Urinary bladder (tissue), 4 donors: ENCODE results near the gene MAP7D2. TPM values are rescaled to one million over a fixed set of nuclear protein-coding genes. Genes with fewer than 3 reads are reported as not detected.
A peak's percentile ranks its signal among the peaks of the same experiment; 100 is the strongest.

ENCODE experiments used
- DNase-seq: peaks from one replicate; pipeline ENCODE4 v3.0.0-alpha.2; 2015; ENCODE audit errors: extremely low spot score
- H3K27ac ChIP-seq: one replicate; pipeline ENCODE4 v1.5.1; 2013; ENCODE audit warnings: low read depth, mild to moderate bottlenecking, moderate library complexity
- H3K36me3 ChIP-seq: one replicate; pipeline ENCODE4 v1.6.1; 2013; ENCODE audit warnings: mild to moderate bottlenecking, moderate library complexity; ENCODE audit not compliant: insufficient read depth
- H3K4me1 ChIP-seq: one replicate; pipeline ENCODE4 v1.6.1; 2013; ENCODE audit warnings: mild to moderate bottlenecking, moderate library complexity; ENCODE audit not compliant: insufficient read depth
- H3K4me3 ChIP-seq: one replicate; pipeline ENCODE4 v1.5.1; 2013; ENCODE audit warnings: low read depth, low read length
- WGBS: extraction: QIAGEN DNeasy Blood & Tissue Kit; methylation state at CpG from one replicate; pipeline ENCODE4 v1.1.7; 2013; 5-methylcytosine and 5-hydroxymethylcytosine counted together
- polyA plus RNA-seq: library from polyadenylated mRNA; stranded (reverse); fragments of 200-250 nt; gene quantifications from one replicate; pipeline ENCODE4 v1.2.3, GENCODE V29; 2013
- total RNA-seq: library from RNA; depleted of rRNA; stranded (reverse); fragments of >200 nt; gene quantifications from one replicate; pipeline ENCODE4 v1.2.3, GENCODE V29; 2014
- donor health status: healthy with polysubstance abuse.
- donor health status: healthy.

Gene MAP7D2
- total and polyA plus RNA-seq, 2 donors, result 0.21 to 0.46 TPM

- no peak for DNase-seq
- Histone ChIP-seq H3K36me3 (no peaks in the 10 kb centered on the region), H3K4me1 (no peaks in the 10 kb centered on the region), H3K27ac (no peak overlapping the region), H3K4me3 (no peak overlapping the region)
- WGBS, result 93% methylated on average over 7 of the region's 7 CpGs
These were observed 74.5 kb downstream of the MAP7D2 start for GRCh38 chrX:20042221-20042620.

- no peaks in the 10 kb centered on the region for H3K36me3 ChIP-seq
- H3K4me3 ChIP-seq, result no peak overlapping the region
- no peak overlapping the region for H3K27ac ChIP-seq
- no peak for DNase-seq
- no peaks in the 10 kb centered on the region for H3K4me1 ChIP-seq
- WGBS, result 76% methylated on average over 3 of the region's 3 CpGs
These were observed 77.7 kb downstream of the MAP7D2 start for GRCh38 chrX:20038966-20039365.

GRCh38 chrX:20037186-20037585 lies 79.5 kb downstream of the MAP7D2 start:
- no peak for DNase-seq
- 91% methylated on average over 6 of the region's 6 CpGs for WGBS
- Histone ChIP-seq H3K4me1 (no peaks in the 10 kb centered on the region), H3K36me3 (no peaks in the 10 kb centered on the region), H3K27ac (no peak overlapping the region), H3K4me3 (no peak overlapping the region)

GRCh38 chrX:20032201-20032600 lies 84.5 kb downstream of the MAP7D2 start:
- H3K36me3 ChIP-seq, result no peaks in the 10 kb centered on the region
- WGBS, result 60% methylated on average over 2 of the region's 2 CpGs
- DNase-seq, result no peak
- no peaks in the 10 kb centered on the region for H3K4me1 ChIP-seq
- H3K4me3 ChIP-seq, result no peak overlapping the region
- no peak overlapping the region for H3K27ac ChIP-seq

- H3K27ac ChIP-seq, result no peak overlapping the region
- H3K4me1 ChIP-seq, result no peaks in the 10 kb centered on the region
- peak; percentile 4 for DNase-seq
- no peaks in the 10 kb centered on the region for H3K36me3 ChIP-seq
- H3K4me3 ChIP-seq, result no peak overlapping the region
- 55% methylated on average over 2 of the region's 2 CpGs for WGBS
These were observed 87.0 kb downstream of the MAP7D2 start for GRCh38 chrX:20029728-20030127.

- WGBS, result 86% methylated on average over 8 of the region's 8 CpGs
- Histone ChIP-seq H3K4me1 (no peaks in the 10 kb centered on the region), H3K36me3 (no peaks in the 10 kb centered on the region), H3K27ac (no peak overlapping the region), H3K4me3 (no peak overlapping the region)
- no peak for DNase-seq
These were observed 88.1 kb downstream of the MAP7D2 start for GRCh38 chrX:20028588-20028987.

GRCh38 chrX:20026278-20026677 lies 90.4 kb downstream of the MAP7D2 start:
- no peaks in the 10 kb centered on the region for H3K36me3 ChIP-seq
- H3K4me1 ChIP-seq, result no peaks in the 10 kb centered on the region
- WGBS, result 38% methylated on average over 2 of the region's 2 CpGs
- H3K4me3 ChIP-seq, result no peak overlapping the region
- DNase-seq, result no peak
- H3K27ac ChIP-seq, result no peak overlapping the region

GRCh38 chrX:20019672-20020365 lies 96.9 kb downstream of the MAP7D2 start:
- Histone ChIP-seq H3K4me1 (no peaks in the 10 kb centered on the region), H3K4me3 (no peak overlapping the region), H3K27ac (no peak overlapping the region), H3K36me3 (no peaks in the 10 kb centered on the region)
- 90% methylated on average over 6 of the region's 6 CpGs for WGBS
- no peak for DNase-seq

- H3K4me1 ChIP-seq, result no peaks in the 10 kb centered on the region
- H3K36me3 ChIP-seq, result no peaks in the 10 kb centered on the region
- no peak overlapping the region for H3K27ac ChIP-seq
- WGBS, result 56% methylated on average over 2 of the region's 2 CpGs
- DNase-seq, result no peak
- no peak overlapping the region for H3K4me3 ChIP-seq
These were observed 100.1 kb downstream of the MAP7D2 start for GRCh38 chrX:20016616-20016945.

- WGBS, result 58% methylated on average over 9 of the region's 9 CpGs
- no peak for DNase-seq
- Histone ChIP-seq H3K4me1 (no peaks in the 10 kb centered on the region), H3K36me3 (no peaks in the 10 kb centered on the region), H3K4me3 (no peak overlapping the region), H3K27ac (no peak overlapping the region)
These were observed 100.6 kb downstream of the MAP7D2 start for GRCh38 chrX:20015945-20016615.

GRCh38 chrX:20015422-20015821 lies 101.3 kb downstream of the MAP7D2 start:
- Histone ChIP-seq H3K36me3 (no peaks in the 10 kb centered on the region), H3K4me3 (no peak overlapping the region), H3K4me1 (no peaks in the 10 kb centered on the region), H3K27ac (no peak overlapping the region)
- WGBS, result 59% methylated on average over 1 of the region's 1 CpG
- no peak for DNase-seq

- H3K4me3 ChIP-seq, result no peak overlapping the region
- H3K4me1 ChIP-seq, result no peaks in the 10 kb centered on the region
- 83% methylated on average over 4 of the region's 4 CpGs for WGBS
- H3K36me3 ChIP-seq, result no peaks in the 10 kb centered on the region
- no peak for DNase-seq
- H3K27ac ChIP-seq, result no peak overlapping the region
These were observed 105.1 kb downstream of the MAP7D2 start for GRCh38 chrX:20011608-20012007.

GRCh38 chrX:20007962-20008622 lies 108.6 kb downstream of the MAP7D2 start:
- no peak overlapping the region for H3K27ac ChIP-seq
- H3K4me1 ChIP-seq, result no peaks in the 10 kb centered on the region
- no peaks in the 10 kb centered on the region for H3K36me3 ChIP-seq
- 42% methylated on average over 7 of the region's 7 CpGs for WGBS
- no peak overlapping the region for H3K4me3 ChIP-seq
- DNase-seq, result no peak

- no peak for DNase-seq
- no peak overlapping the region for H3K27ac ChIP-seq
- no peaks in the 10 kb centered on the region for H3K36me3 ChIP-seq
- no peak overlapping the region for H3K4me3 ChIP-seq
- 96% methylated on average over 2 of the region's 2 CpGs for WGBS
- no peaks in the 10 kb centered on the region for H3K4me1 ChIP-seq
These were observed 110.8 kb downstream of the MAP7D2 start for GRCh38 chrX:20005883-20006282.
